HG02885 (cell line): ENCODE results near the gene CCDC6.
"Not testable (repeated sequence)": the region's sequence is repeated elsewhere in the genome, so short reads cannot be mapped to it uniquely, and the experiment has no call there.

Source experiments
- ATAC-seq: cut with Tn5 transposase; IDR thresholded peaks from one replicate; pipeline ENCODE4 v1.9.1; 2021; ENCODE audit warnings: mild to moderate bottlenecking; ENCODE audit not compliant: unreplicated experiment, poor library complexity

Gene CCDC6

DNA sequence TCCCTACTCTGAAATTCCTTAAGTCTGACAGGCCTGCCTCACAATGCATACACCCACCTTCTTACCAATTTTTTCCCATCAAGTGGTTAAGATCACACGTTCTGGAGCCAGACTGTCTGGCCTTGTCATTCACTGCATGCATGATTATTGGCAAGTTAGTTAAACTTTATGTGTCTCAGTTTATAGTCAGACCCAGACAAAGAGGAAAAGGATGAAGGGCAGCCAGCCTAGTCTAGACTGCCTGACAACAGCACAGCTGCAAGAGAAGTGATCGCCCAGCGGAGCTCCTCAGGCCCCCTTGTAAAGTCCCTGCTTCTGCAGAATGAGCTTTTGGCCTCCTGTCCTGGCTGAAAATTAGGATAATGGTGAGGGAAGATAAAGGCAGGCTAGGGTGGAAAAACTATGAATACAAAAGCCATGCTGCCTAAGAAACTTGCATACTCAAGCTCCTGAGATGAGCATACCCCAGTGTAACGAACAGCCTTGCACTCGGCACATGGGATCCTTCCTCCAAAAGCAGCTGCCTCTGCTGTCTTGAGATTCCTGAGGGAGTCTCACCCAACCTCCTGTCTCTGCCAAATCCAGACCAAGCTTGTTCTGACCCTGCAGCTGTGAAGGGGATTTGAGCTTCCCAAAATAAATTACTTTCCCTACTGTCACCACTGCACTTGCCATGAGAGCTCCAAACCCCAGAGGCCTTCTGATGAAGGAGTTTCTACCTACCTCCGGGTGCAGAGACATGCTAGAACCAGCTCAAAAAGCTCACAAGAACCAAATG, 126.4 kb downstream of the CCDC6 start:
- no peak for ATAC-seq

GRCh38 chr10:59774451-59774850, 131.9 kb downstream of the CCDC6 start:
- no peak for ATAC-seq

GRCh38 chr10:59773088-59773487, 133.3 kb downstream of the CCDC6 start:
- ATAC-seq, result no peak

DNA sequence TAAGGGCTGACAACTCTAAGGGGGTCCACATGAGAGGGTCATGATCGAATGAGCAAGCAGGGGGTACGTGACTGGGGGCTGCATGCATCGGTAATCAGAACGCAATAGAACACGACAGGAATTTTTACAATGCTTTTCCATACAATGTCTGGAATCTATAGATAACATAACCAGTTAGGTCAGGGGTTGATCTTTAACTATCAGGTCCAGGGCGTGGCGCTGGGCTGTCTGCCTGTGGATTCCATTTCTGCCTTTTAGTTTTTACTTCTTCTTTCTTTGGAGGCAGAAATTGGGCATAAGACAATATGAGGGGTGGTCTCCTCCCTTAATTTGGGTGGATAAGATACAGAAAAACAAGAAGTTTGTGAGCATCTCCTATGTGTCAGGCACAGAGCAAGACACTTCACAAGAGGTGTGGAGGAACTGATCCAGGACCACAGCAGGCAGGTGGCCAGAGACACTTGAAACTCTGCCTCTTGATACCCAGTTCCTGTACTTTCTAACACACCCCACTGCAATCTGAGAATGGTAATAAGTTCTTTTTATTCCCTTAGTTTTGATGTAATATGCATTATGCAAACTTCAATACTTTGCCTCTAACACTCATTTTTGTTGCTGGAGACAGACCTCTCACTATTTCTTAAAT, 135.1 kb downstream of the CCDC6 start:
- no peak for ATAC-seq

DNA sequence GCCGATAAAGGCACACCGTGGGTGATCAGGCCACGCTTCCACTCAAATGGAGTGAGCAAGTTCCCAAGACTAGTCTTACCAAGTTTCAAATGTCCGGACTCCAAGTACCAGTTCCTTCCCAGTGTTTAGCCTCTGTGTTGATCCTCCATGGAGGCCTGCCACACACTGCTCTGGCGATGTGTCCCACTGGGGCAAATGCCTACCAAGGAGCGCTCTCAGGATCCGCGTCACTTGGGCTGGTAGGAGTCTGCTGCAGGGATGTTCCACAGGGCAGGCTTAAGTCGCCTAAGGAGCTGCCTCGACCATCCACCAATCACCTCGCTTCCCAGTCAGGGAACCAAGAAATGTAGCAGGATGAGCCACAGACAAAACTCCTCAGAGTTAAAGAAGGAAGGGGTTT, 135.7 kb downstream of the CCDC6 start:
- no peak for ATAC-seq

DNA sequence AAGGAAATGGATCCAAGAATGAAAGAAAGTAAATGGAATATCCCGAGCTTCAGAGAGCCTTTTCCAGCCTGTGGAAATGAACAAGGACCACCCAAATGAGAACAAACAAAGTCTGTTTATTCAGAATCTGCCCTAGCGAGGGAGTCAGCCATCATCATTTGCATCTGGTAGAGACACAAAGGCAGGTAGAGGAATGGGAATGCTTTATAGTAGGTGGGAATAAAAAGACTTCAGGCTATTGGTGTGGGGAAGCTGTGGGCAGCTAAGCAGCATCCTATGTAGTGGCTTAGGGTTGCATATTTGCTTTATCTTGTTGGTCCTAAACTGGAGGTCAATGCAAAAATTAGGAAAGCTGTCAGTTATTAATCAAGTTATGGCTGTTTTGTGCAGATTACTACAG, 143.9 kb downstream of the CCDC6 start:
- ATAC-seq, result no peak

- no peak for ATAC-seq
These were observed 148.4 kb downstream of the CCDC6 start for GRCh38 chr10:59757966-59758365.

- no peak for ATAC-seq
These were observed 151.4 kb downstream of the CCDC6 start for GRCh38 chr10:59754951-59755350.

DNA sequence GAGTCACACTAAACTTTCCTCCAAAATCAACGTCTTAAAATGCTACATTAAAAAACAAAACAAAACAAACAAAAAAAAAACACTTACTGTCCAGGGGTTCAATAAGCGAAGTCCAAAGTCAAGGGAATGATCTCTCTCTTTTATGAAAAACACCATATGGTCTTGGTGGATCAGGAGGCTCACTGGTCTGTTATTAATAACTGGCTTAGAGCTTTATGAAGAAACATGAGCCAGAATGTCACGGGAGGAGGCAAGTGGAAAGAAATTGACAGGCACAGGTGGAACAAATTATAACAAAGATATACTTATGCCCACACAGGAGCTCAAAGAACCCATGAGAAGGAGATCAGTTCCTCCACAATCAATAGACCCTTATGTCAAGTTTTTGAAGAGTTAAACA, 153.1 kb downstream of the CCDC6 start, which contains the start of gene MRLN:
Gene MRLN (minus strand): TSS at position 189 of the 400 bp plus-strand sequence.
- no peak for ATAC-seq

GRCh38 chr10:59752278-59752940, 153.9 kb downstream of the CCDC6 start:
- no peak for ATAC-seq

- ATAC-seq, result no peak
These were observed 156.0 kb downstream of the CCDC6 start for GRCh38 chr10:59750155-59750945.

- peak; percentile 65 for ATAC-seq
These were observed 157.5 kb downstream of the CCDC6 start for GRCh38 chr10:59748834-59749233.

DNA sequence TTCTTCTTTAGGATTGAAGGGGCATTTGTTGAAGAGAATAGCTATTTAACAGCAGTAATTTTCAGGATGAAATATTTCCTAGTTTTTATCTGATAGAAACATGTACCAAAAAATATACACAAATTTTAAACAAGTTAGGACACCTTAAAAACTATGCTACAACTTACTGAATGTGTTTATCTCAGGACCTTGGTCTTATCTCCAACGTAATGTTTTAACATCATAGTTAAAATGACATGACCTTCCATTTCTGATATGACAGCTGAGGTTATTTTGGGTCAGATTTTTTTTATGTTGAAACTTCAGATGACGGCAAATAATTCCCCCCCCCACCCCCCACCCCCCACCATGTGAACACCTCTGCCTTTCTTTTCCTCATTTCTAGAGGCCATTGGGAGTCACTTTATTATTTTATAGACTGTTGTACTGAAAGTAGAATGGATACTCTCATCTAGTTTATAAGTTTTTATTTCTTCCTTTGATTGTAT, 161.1 kb downstream of the CCDC6 start:
- no peak for ATAC-seq

GRCh38 chr10:59744762-59745161, 161.6 kb downstream of the CCDC6 start:
- ATAC-seq, result not testable (repeated sequence)

DNA sequence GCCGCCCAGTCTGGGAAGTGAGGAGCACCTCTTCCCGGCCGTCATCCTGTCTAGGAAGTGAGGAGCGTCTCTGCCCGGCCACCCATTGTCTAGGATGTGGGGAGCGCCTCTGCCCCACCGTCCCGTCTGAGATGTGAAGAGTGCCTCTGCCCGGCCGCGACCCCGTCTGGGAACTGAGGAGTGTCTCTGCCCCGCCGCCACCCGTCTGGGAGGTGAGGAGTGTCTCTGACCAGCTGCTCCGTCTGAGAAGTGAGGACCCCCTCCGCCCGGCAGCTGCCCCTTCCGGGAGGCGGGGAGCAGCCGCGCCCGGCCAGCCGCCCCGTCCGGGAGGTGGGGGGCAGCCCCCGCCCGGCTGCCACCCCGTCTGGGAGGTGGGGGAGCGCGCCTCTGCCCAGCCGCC, 162.2 kb downstream of the CCDC6 start:
- ATAC-seq, result not testable (repeated sequence)

- ATAC-seq, result no peak
These were observed 164.8 kb downstream of the CCDC6 start for GRCh38 chr10:59741583-59741982.

- no peak for ATAC-seq
These were observed 165.3 kb downstream of the CCDC6 start for GRCh38 chr10:59741048-59741447.
